Measurements from ENCODE around the gene NPL. TPM values are rescaled to one million over a fixed set of nuclear protein-coding genes. Genes with fewer than 3 reads are reported as not detected.
A peak's percentile ranks its signal among the peaks of the same experiment; 100 is the strongest.

The NPL gene
- total RNA-seq, 1 experiment from 2014 or later, result 2.4 TPM

DNA sequence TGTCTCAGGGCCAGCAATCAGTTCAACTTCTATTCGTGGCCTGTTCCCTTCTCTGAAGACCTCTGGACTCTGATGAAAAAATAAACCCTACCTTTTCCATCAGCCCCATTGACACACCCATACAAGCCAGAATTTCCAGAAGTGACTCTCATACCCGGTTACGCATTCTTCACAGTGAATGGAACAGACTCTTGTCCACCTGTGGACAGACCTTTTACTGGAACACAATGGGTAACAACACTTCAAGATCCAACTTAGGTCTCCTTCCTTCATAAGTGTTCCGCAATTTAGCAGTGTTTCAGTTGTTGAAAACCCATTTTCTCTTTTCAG, 2.6 kb upstream of the NPL start:
- Histone ChIP-seq H4K20me1 (ENCODE audit: control insufficient read depth, insufficient read depth, insufficient read length) (no peaks in the 10 kb centered on the region), H3K9me3 (ENCODE audit: control insufficient read depth, low read depth, low read length) (no peaks in the 10 kb centered on the region), H3K27me3 (ENCODE audit: insufficient read depth, low read length) (peaks cover 19% of the 10 kb centered on the region; the same call in 1 of the 2 replicates), H4K5ac (ENCODE audit: insufficient read length, low read depth, low read length) (no peak overlapping the region), H2BK120ac (ENCODE audit: low read depth, low read length, poor library complexity, severe bottlenecking) (no peak overlapping the region), H3K56ac (ENCODE audit: insufficient read length, low read depth, low read length) (no peak overlapping the region), H3K14ac (ENCODE audit: insufficient read depth, low read length) (no peak overlapping the region), H3K4me1 (ENCODE audit: insufficient read depth, low read length) (peaks cover under 1% of the 10 kb centered on the region; the same call in 1 of the 2 replicates), H3K18ac (ENCODE audit: insufficient read length, low read depth, low read length) (no peak overlapping the region), H3K4ac (ENCODE audit: low read depth, low read length) (no peak overlapping the region), H3K23ac (ENCODE audit: insufficient read length, low read depth, low read length) (no peak overlapping the region), H3K79me1 (ENCODE audit: insufficient read depth, low read depth, low read length, poor library complexity, severe bottlenecking) (no peaks in the 10 kb centered on the region), H3K4me2 (ENCODE audit: insufficient read depth, insufficient read length, low read length) (no peak overlapping the region), H4K8ac (replicated peaks; ENCODE audit: insufficient read length, low read depth, low read length) (no peak overlapping the region), H2BK20ac (ENCODE audit: low read depth, low read length, poor library complexity, severe bottlenecking) (no peak overlapping the region), H3K79me2 (ENCODE audit: insufficient read depth, low read length) (no peaks in the 10 kb centered on the region), H2BK12ac (ENCODE audit: insufficient read length, low read depth, low read length) (no peak overlapping the region), H2BK15ac (ENCODE audit: low read depth, low read length) (no peak overlapping the region), H3K23me2 (ENCODE audit: insufficient read length, low read depth, low read length, poor library complexity, severe bottlenecking) (peaks cover 8% of the 10 kb centered on the region), H2BK5ac (ENCODE audit: insufficient read length, low read length) (no peak overlapping the region), H4K91ac (ENCODE audit: insufficient read length, low read depth, low read length) (no peak overlapping the region), H2AFZ (ENCODE audit: low read length) (no peak overlapping the region), H3K9ac (ENCODE audit: extremely low read depth, insufficient read length, low read length) (no peak overlapping the region), H3T11ph (ENCODE audit: low read length) (no peak overlapping the region), H2AK5ac (ENCODE audit: insufficient read length, low read length) (no peak overlapping the region), H3K27ac (ENCODE audit: insufficient read length, low read depth, low read length) (no peak overlapping the region)
- H3K4me1 Mint-ChIP-seq, result peaks cover 10 to 23% of the 10 kb centered on the region in 2 experiments
- H3K27me3 Mint-ChIP-seq (ENCODE audit: low read depth), result peaks cover 54% of the 10 kb centered on the region
- H3K4me3 Mint-ChIP-seq, result no peak overlapping the region
- no peaks in the 10 kb centered on the region; a peak in 1 of 5 replicates for H3K9me3 Mint-ChIP-seq
- TF ChIP-seq, protein P1, sequence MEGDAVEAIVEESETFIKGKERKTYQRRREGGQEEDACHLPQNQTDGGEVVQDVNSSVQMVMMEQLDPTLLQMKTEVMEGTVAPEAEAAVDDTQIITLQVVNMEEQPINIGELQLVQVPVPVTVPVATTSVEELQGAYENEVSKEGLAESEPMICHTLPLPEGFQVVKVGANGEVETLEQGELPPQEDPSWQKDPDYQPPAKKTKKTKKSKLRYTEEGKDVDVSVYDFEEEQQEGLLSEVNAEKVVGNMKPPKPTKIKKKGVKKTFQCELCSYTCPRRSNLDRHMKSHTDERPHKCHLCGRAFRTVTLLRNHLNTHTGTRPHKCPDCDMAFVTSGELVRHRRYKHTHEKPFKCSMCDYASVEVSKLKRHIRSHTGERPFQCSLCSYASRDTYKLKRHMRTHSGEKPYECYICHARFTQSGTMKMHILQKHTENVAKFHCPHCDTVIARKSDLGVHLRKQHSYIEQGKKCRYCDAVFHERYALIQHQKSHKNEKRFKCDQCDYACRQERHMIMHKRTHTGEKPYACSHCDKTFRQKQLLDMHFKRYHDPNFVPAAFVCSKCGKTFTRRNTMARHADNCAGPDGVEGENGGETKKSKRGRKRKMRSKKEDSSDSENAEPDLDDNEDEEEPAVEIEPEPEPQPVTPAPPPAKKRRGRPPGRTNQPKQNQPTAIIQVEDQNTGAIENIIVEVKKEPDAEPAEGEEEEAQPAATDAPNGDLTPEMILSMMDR (conservative IDR thresholded peaks at IDR 0.05), result 0 out of 3 replicates have a peak, but pooled peaks have one; percentile 3
- no peak overlapping the region for H3K27ac Mint-ChIP-seq
- H3K36me3 Mint-ChIP-seq (ENCODE audit: insufficient read depth in 1 of 3, low read depth in 3 of 3), result no peaks in the 10 kb centered on the region
- WGBS (ENCODE audit: extremely low coverage, insufficient read length, low lambda C conversion rate), result no CpG with 5 or more reads among the region's 4 CpGs
- no peak for DNase-seq
